Measurements from ENCODE around the gene CHL1.

Gene CHL1

DNA sequence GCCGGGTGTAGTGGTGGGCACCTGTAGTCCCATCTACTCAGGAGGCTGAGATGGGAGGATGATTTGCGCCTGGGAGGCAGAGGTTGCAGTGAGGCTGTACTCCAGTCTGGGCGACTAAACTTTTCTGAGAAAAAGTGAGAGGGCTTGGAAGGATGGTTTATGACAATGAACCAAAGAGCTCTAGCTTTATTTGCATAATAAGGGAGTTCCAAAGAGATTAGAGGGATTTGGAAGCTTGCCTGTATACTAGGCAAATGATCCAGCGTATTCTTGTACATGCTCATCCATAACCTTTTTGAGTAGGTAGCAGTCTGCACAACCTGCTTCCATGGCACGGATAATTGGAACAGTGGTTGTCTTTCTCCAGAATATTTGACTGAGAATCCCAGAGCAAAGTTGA, 251.1 kb downstream of the CHL1 start:
- DNase-seq, result no peak
- no peak overlapping the region for H3K9ac ChIP-seq (ENCODE audit: low read depth, low read length)
- no peak for ATAC-seq (ENCODE audit: insufficient read depth, low read depth)
- no peak overlapping the region for H3K4me3 ChIP-seq (ENCODE audit: low read depth in 1 of 2, low read length in 2 of 2)
- H3K4me1 ChIP-seq (ENCODE audit: insufficient read depth, low read length), result no peaks in the 10 kb centered on the region
- no peaks in the 10 kb centered on the region for H3K27me3 ChIP-seq (ENCODE audit: insufficient read depth, low read length, poor library complexity)
- no peaks in the 10 kb centered on the region for H3K79me2 ChIP-seq (ENCODE audit: insufficient read depth, low read length)
- no peak overlapping the region for H3K27ac ChIP-seq (ENCODE audit: low read length)
- no peak overlapping the region for H2AFZ ChIP-seq (ENCODE audit: low read depth, low read length)
- no peaks in the 10 kb centered on the region for H3K9me3 ChIP-seq (ENCODE audit: insufficient read depth, low read length, severe bottlenecking)
- TF ChIP-seq, protein P1, sequence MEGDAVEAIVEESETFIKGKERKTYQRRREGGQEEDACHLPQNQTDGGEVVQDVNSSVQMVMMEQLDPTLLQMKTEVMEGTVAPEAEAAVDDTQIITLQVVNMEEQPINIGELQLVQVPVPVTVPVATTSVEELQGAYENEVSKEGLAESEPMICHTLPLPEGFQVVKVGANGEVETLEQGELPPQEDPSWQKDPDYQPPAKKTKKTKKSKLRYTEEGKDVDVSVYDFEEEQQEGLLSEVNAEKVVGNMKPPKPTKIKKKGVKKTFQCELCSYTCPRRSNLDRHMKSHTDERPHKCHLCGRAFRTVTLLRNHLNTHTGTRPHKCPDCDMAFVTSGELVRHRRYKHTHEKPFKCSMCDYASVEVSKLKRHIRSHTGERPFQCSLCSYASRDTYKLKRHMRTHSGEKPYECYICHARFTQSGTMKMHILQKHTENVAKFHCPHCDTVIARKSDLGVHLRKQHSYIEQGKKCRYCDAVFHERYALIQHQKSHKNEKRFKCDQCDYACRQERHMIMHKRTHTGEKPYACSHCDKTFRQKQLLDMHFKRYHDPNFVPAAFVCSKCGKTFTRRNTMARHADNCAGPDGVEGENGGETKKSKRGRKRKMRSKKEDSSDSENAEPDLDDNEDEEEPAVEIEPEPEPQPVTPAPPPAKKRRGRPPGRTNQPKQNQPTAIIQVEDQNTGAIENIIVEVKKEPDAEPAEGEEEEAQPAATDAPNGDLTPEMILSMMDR (IDR thresholded peaks at IDR 0.05; ENCODE audit: borderline replicate concordance, extremely low read depth, low read length, poor library complexity, severe bottlenecking), result no peak
- TF ChIP-seq EZH2 (IDR thresholded peaks at IDR 0.05; ENCODE audit: borderline replicate concordance, low read depth, low read length, severe bottlenecking), result no peak
- no peaks in the 10 kb centered on the region for H3K36me3 ChIP-seq (ENCODE audit: insufficient read depth, low read length)
- no peak overlapping the region for H3K4me2 ChIP-seq (ENCODE audit: insufficient read depth, low read length)
- no peaks in the 10 kb centered on the region for H4K20me1 ChIP-seq (ENCODE audit: insufficient read depth, low read length)

DNA sequence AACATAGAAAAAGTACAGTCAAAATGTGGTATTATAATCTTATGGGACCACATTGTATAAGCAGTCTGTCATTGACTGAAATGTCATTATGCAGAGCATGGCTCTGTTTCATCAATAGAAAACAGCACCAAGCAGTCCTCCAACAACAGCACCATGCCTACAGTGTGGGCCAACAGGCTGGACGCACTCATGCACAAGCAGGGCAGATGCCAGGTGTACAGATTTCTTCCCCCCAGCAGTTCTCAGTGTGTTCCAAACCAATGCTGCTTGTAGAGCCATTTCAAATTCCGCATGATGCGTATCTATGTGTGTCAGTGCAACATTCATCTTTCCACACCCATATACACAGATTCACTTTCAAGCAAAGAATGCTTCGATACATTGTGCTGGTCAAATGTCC, 253.1 kb downstream of the CHL1 start:
- no peaks in the 10 kb centered on the region for H3K9me3 ChIP-seq (ENCODE audit: insufficient read depth, low read length, severe bottlenecking)
- H2AFZ ChIP-seq (ENCODE audit: low read depth, low read length), result no peak overlapping the region
- DNase-seq (no peak), ATAC-seq (ENCODE audit: insufficient read depth, low read depth) (no peak)
- H3K9ac ChIP-seq (ENCODE audit: low read depth, low read length), result no peak overlapping the region
- H3K4me1 ChIP-seq (ENCODE audit: insufficient read depth, low read length), result no peaks in the 10 kb centered on the region
- H3K27ac ChIP-seq (ENCODE audit: low read length), result no peak overlapping the region
- H3K27me3 ChIP-seq (ENCODE audit: insufficient read depth, low read length, poor library complexity), result no peaks in the 10 kb centered on the region
- no peaks in the 10 kb centered on the region for H3K79me2 ChIP-seq (ENCODE audit: insufficient read depth, low read length)
- TF ChIP-seq EZH2 (IDR thresholded peaks at IDR 0.05; ENCODE audit: borderline replicate concordance, low read depth, low read length, severe bottlenecking), result no peak
- TF ChIP-seq, protein P1 (IDR thresholded peaks at IDR 0.05; ENCODE audit: borderline replicate concordance, extremely low read depth, low read length, poor library complexity, severe bottlenecking), result no peak
- no peak overlapping the region for H3K4me3 ChIP-seq (ENCODE audit: low read depth in 1 of 2, low read length in 2 of 2)
- no peaks in the 10 kb centered on the region for H3K36me3 ChIP-seq (ENCODE audit: insufficient read depth, low read length)
- H3K4me2 ChIP-seq (ENCODE audit: insufficient read depth, low read length), result no peak overlapping the region
- no peaks in the 10 kb centered on the region for H4K20me1 ChIP-seq (ENCODE audit: insufficient read depth, low read length)

DNA sequence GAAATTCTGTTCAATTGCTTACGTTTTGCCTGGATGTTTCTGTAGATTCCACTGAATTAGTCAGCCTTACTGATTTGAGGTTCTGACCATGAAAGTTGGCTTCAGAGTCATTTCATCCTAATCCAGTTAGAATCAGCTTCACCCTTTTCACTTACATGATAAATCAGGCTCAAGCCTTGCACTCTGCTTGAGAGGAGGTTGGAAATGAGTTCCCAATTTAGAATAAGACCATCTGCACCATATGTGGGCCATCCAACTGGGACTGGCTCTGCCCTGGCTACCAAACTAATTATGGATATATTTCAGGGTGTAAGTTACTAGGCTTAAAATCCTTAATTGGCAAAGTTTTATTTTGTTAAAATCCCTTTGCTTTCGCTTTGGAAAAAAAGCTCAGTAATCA, 255.7 kb downstream of the CHL1 start:
- ATAC-seq (ENCODE audit: insufficient read depth, low read depth) (no peak), DNase-seq (no peak)
- no peak overlapping the region for H3K4me3 ChIP-seq (ENCODE audit: low read depth in 1 of 2, low read length in 2 of 2)
- H3K9me3 ChIP-seq (ENCODE audit: insufficient read depth, low read length, severe bottlenecking), result no peaks in the 10 kb centered on the region
- H3K27ac ChIP-seq (ENCODE audit: low read length), result no peak overlapping the region
- no peak overlapping the region for H3K9ac ChIP-seq (ENCODE audit: low read depth, low read length)
- H4K20me1 ChIP-seq (ENCODE audit: insufficient read depth, low read length), result no peaks in the 10 kb centered on the region
- H3K79me2 ChIP-seq (ENCODE audit: insufficient read depth, low read length), result no peaks in the 10 kb centered on the region
- H3K27me3 ChIP-seq (ENCODE audit: insufficient read depth, low read length, poor library complexity), result no peaks in the 10 kb centered on the region
- no peaks in the 10 kb centered on the region for H3K4me1 ChIP-seq (ENCODE audit: insufficient read depth, low read length)
- TF ChIP-seq, protein P1 (IDR thresholded peaks at IDR 0.05; ENCODE audit: borderline replicate concordance, extremely low read depth, low read length, poor library complexity, severe bottlenecking), result no peak
- TF ChIP-seq EZH2 (IDR thresholded peaks at IDR 0.05; ENCODE audit: borderline replicate concordance, low read depth, low read length, severe bottlenecking), result no peak
- no peaks in the 10 kb centered on the region for H3K36me3 ChIP-seq (ENCODE audit: insufficient read depth, low read length)
- H2AFZ ChIP-seq (ENCODE audit: low read depth, low read length), result no peak overlapping the region
- no peak overlapping the region for H3K4me2 ChIP-seq (ENCODE audit: insufficient read depth, low read length)

DNA sequence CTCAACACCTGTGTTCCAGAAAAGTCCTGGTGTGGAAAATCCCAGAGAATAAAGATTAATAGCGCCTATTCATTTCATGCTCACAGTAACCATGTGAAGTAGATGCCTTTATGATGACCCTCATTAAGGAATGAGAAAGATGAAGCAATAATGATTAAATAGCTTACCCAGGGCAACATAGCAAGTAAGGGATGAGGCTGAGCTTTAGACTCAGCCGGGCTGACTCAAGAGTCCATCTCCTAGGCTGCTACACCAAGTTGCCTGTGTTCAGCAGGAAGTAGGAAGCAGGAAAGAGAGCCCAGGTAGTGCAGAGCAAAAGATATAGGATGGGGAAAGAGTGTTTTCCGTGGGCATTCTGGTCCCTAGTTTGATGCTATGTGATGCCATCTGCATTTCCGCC, 256.5 kb downstream of the CHL1 start:
- H3K9me3 ChIP-seq (ENCODE audit: insufficient read depth, low read length, severe bottlenecking), result no peaks in the 10 kb centered on the region
- H3K4me2 ChIP-seq (ENCODE audit: insufficient read depth, low read length), result no peak overlapping the region
- ATAC-seq (ENCODE audit: insufficient read depth, low read depth), result no peak

More for the DNA sequence above, 256.5 kb downstream of the CHL1 start:
- Histone ChIP-seq H3K9ac (ENCODE audit: low read depth, low read length) (no peak overlapping the region), H3K4me1 (ENCODE audit: insufficient read depth, low read length) (no peaks in the 10 kb centered on the region), H3K79me2 (ENCODE audit: insufficient read depth, low read length) (no peaks in the 10 kb centered on the region), H3K27ac (ENCODE audit: low read length) (no peak overlapping the region), H3K27me3 (ENCODE audit: insufficient read depth, low read length, poor library complexity) (no peaks in the 10 kb centered on the region), H4K20me1 (ENCODE audit: insufficient read depth, low read length) (no peaks in the 10 kb centered on the region), H3K36me3 (ENCODE audit: insufficient read depth, low read length) (no peaks in the 10 kb centered on the region), H2AFZ (ENCODE audit: low read depth, low read length) (no peak overlapping the region), H3K4me3 (ENCODE audit: low read depth in 1 of 2, low read length in 2 of 2) (no peak overlapping the region)
- DNase-seq, result no peak
- no peak for TF ChIP-seq EZH2 (IDR thresholded peaks at IDR 0.05; ENCODE audit: borderline replicate concordance, low read depth, low read length, severe bottlenecking)
- TF ChIP-seq, protein P1 (IDR thresholded peaks at IDR 0.05; ENCODE audit: borderline replicate concordance, extremely low read depth, low read length, poor library complexity, severe bottlenecking), result no peak

All from DND-41 (cell line).